Prostate gland (tissue), 2 donors: ENCODE data around the gene TRPC4.

ENCODE experiments used
- POLR2A ChIP-seq: fragments of 450-650 bp; IDR thresholded peaks from one replicate; pipeline ENCODE4 v1.6.1; 2016; ENCODE audit warnings: antibody characterized with exemption, mild to moderate bottlenecking
- POLR2AphosphoS5 ChIP-seq: sonication (generic); formaldehyde crosslinking; IDR thresholded peaks from one replicate; pipeline ENCODE4 v1.6.1; 2017; ENCODE audit warnings: antibody characterized with exemption
- TF ChIP-seq, protein P1 (sequence below), 4 experiments: fragments of 200-600 bp in 2 of 4; fragments of 450-650 bp in 2 of 4; sonication (generic) in 2 of 4; IDR thresholded peaks; 1 replicate in 3 of 4; 2 replicates in 1 of 4; pipeline ENCODE4 v1.5.1; 2016 to 2019; ENCODE audit warnings: antibody characterized with exemption in 4 of 4, mild to moderate bottlenecking in 2 of 4, moderate library complexity in 2 of 4

DNA sequence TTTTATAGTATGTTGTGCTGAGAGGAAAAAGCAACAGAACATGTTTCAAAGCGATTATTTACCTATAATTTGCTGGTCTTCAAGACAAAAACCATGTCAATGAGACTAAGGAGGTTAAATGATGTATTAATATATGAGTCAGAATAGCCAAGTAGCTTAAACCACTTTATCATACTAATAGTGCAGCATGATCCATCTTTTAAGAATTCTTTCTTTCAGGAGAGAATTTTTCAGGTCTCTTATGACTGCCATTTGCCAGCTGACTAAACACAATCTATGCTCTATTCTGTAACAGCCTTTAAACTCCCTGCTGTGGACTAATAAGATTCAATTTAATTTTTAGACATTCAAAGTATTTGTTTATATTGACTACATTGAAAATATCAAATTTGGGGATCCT lies 93.7 kb downstream of the TRPC4 start:
- TF ChIP-seq POLR2AphosphoS5: no peak
- TF ChIP-seq POLR2A: no peak
- TF ChIP-seq, protein P1, sequence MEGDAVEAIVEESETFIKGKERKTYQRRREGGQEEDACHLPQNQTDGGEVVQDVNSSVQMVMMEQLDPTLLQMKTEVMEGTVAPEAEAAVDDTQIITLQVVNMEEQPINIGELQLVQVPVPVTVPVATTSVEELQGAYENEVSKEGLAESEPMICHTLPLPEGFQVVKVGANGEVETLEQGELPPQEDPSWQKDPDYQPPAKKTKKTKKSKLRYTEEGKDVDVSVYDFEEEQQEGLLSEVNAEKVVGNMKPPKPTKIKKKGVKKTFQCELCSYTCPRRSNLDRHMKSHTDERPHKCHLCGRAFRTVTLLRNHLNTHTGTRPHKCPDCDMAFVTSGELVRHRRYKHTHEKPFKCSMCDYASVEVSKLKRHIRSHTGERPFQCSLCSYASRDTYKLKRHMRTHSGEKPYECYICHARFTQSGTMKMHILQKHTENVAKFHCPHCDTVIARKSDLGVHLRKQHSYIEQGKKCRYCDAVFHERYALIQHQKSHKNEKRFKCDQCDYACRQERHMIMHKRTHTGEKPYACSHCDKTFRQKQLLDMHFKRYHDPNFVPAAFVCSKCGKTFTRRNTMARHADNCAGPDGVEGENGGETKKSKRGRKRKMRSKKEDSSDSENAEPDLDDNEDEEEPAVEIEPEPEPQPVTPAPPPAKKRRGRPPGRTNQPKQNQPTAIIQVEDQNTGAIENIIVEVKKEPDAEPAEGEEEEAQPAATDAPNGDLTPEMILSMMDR (IDR thresholded peaks at IDR 0.05): no peak
